NOMO-1 (cell line): ENCODE measurements around the gene PTPRD.

Experiments used
- DNase-seq, 2 experiments: peaks; one replicate each; lab custom pipeline; 2025; ENCODE audit not compliant: unreplicated experiment in 2 of 2; lab: John Stamatoyannopoulos, UW

Gene PTPRD

GRCh38 chr9:8457055-8457454, 2155.7 kb downstream of the PTPRD start:
- no peak for DNase-seq

GRCh38 chr9:8456344-8456743, 2156.5 kb downstream of the PTPRD start:
- DNase-seq, result no peak

- DNase-seq, result no peak
Observed at GRCh38 chr9:8450810-8451545, 2161.8 kb downstream of the PTPRD start.

GRCh38 chr9:8448226-8448625, 2164.6 kb downstream of the PTPRD start:
- no peak for DNase-seq

DNA sequence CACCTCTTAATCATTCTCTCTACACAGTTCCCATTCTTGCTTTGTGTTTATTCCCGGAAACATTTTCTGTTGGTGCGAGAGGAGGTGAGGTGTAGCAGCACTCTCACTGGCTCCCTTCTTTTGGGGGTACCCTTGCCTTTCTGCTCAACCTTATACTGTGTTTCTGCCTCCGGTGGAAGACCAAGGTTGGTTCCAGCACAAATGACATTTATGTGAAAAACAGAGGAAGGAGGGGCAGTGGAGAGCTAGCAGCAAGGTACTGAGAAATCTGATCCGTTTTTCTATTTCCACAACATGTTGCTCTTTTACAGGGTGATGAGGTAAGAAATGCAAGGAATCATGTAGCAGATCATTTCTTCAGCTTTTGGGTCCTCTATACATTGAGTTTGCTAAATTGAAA, 2165.2 kb downstream of the PTPRD start:
- DNase-seq, result no peak

DNA sequence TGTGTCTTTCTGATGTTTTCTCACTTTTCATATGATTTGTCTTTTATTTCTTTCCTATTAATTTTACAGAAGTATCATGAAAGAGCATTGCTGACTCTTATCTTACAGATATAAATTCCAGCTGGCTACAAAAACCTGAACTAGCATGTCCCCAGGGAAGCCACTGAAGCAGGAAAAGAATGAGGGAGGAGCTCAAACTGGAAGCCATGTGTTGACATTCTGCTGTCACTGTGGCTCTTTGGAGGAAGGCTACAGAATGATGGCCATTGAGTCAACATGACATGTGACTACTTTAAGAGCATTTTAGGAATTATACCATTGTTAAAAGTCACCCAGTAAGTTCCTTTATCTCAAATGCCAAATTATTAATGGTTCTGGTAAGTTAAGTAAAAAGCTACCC, 2174.9 kb downstream of the PTPRD start:
- no peak for DNase-seq

- no peak for DNase-seq
Observed at GRCh38 chr9:8437259-8437658, 2175.5 kb downstream of the PTPRD start.

DNA sequence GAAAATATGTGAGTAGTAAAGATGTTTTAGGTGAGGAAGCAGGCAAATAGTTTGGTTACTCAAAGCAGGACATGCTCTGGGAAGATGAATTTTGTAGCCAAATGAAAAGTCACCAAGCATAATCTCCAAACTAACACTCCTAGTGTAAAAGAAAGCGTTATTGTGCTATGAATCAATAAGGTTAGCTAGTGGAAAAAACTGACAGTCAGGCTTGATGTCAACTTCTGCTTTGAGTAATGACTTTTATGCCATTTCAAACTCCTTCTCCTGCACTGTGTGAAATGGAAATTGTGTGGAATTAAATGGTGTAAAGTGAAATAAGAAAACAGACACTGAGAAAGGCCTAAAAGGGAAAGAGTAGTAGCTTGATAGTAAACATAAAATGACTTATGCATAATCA, 2176.0 kb downstream of the PTPRD start:
- DNase-seq, result no peak

- DNase-seq, result no peak
Observed at GRCh38 chr9:8434621-8435020, 2178.2 kb downstream of the PTPRD start.

- no peak for DNase-seq
Observed at GRCh38 chr9:8432224-8432623, 2180.6 kb downstream of the PTPRD start.

DNA sequence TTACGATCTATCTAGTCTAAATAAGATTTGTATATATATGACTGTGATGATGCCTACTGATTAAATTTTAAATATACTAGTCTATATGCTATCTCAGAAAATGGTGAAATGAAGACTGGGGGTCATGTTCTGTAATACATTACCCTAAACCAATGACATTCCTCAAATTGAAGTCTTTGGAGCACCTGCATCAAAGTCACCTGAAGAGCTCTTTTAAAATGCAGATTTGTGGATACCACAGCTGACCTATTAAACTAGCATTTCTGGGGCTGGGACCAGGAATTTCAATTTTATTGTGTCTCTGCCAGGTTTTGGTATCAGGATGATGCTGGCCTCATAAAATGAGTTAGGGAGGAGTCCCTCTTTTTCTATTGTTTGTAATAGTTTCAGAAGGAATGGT, 2181.3 kb downstream of the PTPRD start:
- no peak for DNase-seq

DNA sequence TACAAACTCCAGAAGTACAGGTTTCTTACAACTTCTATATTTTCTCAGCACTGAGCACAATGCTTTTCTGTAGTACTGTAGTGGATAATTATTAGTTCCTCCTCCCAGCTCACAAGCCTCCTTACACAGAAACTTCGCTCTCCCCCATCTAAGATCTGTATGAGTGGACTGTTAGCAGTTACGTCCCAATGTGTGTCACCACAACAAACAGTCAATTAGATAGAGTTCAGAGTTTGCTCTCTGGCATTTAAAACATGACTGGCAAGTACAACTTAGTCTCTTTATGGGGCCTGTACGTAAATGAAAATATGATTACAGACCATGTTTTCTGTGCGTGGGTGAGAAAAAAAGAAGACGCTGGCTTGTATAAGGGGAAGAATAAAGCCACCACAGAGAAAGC, 2181.9 kb downstream of the PTPRD start:
- no peak for DNase-seq

GRCh38 chr9:8429768-8430167, 2183.0 kb downstream of the PTPRD start:
- no peak for DNase-seq

DNA sequence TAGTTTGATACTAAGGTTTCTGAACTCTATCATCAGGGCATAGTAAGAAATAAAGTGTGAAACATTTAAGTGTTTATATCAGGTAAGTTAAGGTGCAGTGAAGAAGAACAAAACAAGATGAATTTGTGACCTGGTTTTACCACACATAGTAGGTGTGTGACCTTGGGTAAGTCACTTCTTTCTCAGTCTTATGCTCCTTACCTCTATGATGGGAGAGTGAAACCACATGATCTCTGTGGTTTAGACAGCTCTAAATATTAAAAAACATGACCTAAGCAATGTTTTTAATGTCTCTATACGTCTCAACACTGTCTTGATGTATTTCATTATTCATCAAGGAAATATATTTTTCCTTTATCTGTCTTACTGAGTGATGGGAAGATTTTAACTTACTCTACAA, 2183.6 kb downstream of the PTPRD start:
- no peak for DNase-seq

- DNase-seq, result no peak
Observed at GRCh38 chr9:8428389-8428788, 2184.4 kb downstream of the PTPRD start.

DNA sequence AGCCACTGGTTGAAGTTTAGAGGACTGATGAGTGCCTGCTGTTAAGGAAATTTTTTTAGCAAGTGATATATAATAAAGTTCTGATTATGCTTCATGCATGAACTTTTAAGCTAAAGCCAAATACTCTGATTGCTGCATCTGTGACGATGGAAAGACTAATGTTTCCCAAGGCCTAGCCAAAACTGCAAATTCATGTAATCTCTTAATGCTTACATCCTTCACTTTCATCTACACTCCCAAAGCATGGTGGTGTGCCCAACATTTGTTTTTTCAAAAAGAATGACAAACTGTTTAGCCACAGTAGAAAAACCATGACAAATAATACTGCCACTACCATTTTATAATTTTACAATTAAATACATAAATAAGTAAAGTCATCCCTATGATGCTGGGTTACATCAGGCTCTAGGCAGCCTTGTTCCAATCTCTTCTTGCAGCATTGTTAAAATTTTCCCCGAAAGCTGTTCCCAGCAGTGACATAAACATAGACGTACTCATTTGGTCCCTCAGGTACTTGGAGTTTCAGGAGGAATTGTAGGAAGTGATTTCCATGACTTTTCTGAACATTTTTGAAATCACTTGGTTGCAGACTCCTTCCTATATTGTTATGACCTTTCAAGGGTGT, 2187.9 kb downstream of the PTPRD start:
- DNase-seq, result no peak

- no peak for DNase-seq
Observed at GRCh38 chr9:8420416-8420815, 2192.4 kb downstream of the PTPRD start.

DNA sequence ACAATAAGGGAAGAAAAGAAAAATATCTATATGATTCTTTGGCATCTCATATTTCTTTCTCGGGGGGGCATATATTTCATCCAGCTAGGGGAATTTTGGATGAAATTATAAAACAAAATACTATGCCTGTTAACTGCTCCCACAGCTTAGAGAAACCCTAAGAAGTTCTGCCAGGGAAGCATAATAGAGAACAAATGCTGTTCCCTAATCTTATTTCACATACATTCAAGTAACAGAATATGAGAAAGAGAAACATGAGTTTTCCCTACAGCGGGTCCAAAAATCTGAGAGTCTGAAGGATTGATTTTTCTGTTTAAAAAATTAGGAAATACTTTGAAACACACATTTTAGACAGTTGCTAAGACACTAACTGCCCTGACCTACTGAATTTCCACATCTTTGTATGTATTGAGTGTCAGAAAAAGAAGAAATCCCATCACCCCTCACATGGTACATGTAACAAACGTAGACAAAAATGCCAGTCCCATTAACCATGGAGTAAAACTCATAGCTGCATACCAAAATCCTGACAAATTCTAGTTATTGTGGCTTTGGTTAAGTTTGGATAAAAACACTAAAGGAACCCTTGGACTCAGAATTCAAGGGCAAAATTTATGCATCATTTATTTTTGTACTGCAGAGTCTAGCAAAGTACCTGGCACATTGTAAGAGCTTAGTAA, 2193.1 kb downstream of the PTPRD start:
- DNase-seq, result no peak

GRCh38 chr9:8417341-8417740, 2195.5 kb downstream of the PTPRD start:
- DNase-seq, result no peak

GRCh38 chr9:8412327-8412726, 2200.5 kb downstream of the PTPRD start:
- no peak for DNase-seq

DNA sequence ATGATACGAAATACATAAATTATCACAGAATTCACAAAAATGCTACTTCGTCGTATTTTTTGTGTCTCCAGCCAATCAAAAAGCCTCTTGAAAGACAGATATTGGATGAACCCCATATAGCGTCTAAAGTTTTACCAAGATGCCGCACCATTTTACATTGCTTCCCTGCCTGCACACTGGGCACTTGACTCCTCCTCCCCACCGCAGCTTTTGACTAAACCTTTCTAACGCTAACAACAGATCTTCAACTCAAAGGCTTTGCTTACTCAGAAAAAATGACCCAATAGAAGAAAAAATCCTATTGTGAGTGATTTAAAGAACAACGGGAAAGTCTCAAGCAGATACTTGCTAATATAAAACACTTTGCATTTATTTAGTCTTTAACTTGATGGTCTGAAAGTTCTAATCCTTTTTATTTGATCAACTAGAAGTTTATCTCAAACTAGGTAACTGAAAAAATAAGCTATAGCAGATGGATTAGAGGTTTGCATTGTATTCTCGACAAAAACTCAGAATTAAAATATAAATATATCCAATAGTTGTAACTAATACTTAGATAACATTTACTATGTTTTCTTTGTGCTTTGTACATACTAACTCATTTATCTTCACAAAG, 2204.1 kb downstream of the PTPRD start:
- DNase-seq, result no peak
